ENCODE data around the gene ZNHIT1.
"Not testable (repeated sequence)": the region's sequence is repeated elsewhere in the genome, so short reads cannot be mapped to it uniquely, and the experiment has no call there.

The ZNHIT1 gene

DNA sequence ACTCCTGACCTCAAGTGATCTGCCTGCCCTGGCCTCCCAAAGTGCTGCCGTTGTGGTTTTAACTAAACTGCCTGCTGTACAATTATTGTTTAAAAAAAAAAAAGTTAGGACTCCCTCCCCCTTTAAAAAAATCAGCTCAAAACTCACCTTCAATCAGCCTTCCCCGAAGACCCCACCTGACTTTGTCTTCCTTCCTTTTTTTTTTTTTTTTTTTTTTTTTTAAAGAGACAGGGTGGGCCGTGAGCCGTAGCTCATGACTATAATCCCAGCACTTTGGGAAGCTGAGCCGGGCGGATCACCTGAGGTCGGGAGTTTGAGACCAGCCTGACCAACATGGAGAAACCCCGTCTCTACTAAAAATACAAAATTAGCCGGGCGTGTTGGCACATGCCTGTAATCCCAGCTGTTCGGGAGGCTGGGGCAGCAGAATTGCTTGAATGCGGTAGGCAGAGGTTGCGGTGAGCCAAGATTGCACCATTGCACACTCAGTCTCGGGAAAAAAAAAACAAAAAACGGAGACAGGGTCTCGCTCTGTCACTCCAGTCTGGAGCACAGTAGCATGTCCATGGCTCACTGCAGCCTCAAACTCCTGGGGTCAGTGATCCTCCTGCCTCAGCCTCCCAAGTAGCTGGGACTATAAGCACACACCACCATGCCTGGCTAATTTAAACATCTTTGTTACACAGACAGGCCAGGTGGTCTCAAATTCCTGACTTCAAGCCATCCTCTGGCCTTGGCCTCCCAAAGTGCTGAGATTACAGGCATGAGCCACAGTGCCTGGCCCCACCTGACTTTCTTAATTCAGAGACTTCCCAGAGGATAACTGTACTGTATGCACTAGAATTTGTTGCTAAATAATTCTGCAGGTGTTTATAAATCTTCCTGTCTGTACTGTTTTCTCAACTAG lies 23.7 kb downstream of the ZNHIT1 start:
- DNase-seq (ENCODE audit: low spot score), result no peak

DNA sequence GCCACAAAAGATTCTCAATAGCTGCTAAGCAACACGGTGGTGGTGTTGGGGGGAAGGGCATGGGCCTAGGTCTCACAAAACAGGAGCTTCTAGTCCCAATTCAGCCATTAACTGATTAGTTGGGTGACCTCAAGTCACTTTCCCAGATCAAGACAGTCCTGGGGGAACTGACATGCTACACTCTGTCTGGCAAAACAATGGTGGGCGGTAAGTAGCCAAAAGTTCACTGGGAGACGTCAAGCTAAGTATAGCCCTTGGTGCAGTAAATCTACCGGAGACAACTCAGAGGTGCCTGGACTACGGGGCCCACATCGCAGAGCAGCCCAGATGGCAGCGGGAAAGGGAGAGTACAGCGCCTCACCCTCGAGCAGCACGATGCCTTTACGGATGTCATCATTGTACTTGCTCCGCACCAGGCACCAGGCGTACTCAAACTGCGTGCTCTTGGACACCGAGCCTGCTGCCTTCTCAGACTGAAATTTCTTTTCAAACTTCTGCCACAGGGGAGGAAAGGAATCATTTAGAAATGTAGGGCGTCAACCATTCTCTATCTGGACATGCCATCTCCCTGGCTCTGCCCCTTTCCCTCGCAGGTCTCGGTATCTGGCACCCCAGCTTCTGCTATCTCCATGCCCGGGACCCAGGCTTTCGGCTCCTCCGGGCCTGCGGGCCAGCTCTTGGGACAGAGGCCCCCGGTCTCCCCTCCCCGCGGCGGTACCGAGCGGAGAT lies 25.8 kb downstream of the ZNHIT1 start:
- DNase-seq (ENCODE audit: low spot score), result no peak

DNA sequence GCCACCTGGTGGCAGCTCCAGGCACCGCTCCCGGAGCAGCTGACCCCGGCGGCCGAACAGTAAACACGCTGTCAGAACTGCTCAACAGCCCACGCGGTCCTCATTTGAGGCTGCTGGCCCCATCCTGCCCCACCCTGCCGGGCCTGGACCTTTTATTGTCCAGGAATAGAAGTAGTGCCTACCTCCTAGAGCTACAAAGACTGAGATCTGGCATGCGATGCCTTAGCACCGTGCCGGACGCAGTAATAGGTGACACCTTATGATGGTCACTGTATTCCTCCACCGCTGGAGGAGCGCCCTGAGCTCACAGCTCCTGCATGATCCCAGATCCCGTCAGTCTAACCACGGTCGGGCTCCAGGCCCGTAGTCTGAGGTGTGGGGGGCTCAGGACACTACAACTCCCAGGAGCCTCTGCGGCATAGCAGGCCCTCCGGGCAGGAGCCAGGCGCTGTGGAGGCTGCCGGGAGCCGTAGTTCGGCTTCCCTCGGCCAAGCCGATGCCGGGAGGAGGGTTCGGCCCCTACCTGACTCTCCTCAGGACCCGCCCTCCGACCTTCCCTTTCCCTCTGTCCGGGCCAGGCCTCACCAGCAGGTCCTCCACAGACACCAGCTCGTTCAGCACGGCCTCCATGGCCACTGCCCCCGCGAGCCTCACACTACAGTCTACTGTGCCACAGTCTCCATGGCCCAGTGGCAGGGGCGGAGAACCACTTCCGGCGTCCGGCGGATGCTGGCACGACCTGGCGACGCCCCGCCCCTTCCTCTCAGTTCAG lies 26.6 kb downstream of the ZNHIT1 start, which contains the start of gene FIS1:
FIS1 (minus strand) TSS at position 707 of the 772 bp plus-strand sequence; CDS start at position 630, 77 bp downstream.
- DNase-seq (ENCODE audit: low spot score), result peak; percentile 96

DNA sequence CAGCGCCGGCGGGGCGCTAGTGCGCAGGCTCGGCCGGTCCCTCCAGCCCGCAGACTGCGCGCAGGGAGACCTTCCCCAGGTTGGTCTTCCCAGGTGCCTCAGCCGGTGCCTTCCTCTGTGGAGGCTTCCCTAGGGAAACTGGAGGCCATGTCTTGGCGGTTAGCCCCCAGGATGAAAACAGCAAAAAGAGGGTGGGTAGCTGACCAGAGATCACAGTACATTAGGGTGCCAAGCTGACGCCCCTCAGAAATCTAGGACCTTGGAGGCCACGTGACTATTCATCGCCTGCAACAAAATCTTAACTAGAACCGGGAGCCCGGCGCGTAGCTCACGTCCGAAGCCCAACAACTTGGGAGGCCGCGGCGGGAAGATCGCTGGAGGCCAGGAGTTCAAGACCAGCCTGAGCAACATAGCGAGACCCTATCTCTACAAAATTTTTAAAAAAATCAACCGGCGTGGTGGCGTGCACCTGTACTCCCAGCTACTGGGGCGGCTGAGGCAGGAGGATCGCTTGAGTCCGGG lies 27.2 kb downstream of the ZNHIT1 start:
- no peak for DNase-seq (ENCODE audit: low spot score)

DNA sequence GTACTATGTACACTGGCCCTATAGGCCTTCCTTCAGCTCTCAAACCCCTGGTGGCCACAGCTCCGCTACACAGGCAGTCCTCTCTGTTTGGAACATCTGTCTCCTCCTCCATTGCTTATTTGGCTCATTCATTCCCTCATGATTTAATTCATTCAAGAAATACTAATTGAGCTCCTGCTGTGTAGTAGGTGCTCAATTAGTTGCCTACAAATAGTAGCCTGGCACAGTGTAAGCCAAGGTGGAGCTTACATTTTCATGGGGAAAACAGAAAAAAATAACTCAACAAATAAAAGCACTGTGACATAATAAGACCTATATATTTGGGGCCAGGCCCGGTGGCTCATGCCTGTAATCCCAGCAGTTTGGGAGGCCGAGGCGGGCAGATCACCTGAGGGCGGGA lies 30.3 kb downstream of the ZNHIT1 start:
- DNase-seq (ENCODE audit: low spot score), result peak; percentile 45

DNA sequence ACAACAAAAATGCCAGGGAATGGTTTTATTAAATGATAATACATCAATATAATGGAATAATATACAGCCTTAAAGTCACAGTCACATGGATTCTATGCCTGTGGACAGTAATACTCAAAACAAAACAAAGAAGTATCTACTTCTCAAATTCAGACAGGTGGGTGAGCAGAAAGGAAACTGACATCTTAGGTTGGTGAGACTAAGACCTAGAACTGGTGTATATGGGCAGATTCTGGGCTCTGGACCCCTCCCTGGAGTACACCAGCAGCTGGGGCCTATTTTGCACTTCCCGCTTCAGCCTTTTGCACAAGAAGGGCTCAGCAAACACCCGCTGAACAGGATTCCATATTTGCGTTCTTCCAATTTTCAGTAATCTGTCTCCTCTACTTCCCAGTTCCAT lies 32.4 kb downstream of the ZNHIT1 start:
- peak; percentile 34 for DNase-seq (ENCODE audit: low spot score)

DNA sequence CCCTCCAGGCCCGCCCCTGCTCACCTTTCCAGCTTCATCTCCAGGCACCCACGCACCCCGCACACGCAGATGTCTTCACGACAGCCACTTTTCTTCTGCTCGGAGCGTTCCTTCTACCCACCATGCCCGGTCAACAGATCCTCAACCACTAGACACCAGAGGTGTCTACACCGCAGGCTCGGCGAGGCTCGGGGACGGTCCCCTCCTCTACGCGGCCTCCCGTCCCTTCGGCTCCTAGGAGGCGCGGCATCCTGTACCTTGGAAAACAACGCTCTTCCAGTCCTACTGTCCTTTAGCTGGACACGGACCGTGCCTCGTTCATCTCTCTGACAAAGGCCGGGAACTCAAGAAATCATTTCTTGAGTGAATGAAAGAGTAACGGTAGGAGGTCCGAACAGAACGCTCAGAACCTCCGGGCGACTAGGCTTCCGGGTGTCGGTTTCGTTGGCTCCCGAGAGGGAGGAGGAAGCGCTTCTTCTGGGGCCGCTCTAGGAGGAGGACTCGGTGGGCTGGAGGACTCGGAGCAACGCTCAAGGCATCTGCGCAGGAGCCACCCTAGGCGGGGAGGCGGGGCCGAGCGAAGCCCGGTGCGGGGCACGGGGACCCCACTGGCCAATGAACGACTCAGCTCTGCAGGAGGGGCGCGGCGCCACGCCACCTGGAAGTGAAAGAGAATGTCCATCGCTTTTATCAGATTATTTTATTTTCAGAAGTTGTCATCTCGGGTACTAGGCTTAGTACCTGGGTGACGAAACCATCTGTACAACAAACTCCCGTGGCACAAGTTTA lies 34.1 kb downstream of the ZNHIT1 start:
- DNase-seq (ENCODE audit: low spot score), result peak; percentile 100

DNA sequence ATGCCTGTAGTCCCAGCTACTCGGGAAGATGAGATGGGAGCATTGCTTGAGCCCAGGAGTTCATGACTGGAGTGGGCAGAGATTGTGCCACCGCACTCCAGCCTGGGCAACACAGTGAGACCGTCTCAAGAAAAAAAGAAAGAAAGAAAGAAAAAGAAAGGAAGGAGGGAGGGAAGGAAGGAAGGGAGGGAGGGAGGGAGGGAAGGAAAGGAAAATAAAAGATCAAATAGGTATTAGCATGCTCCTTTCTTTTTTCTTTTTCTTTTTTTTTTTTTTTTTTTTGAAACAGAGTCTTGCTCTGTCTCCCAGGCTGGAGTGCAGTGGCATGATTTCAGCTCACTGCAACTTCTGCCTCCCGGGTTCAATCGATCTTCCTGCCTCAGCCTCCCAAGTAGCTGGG lies 35.2 kb downstream of the ZNHIT1 start:
- DNase-seq (ENCODE audit: low spot score), result not testable (repeated sequence)

DNA sequence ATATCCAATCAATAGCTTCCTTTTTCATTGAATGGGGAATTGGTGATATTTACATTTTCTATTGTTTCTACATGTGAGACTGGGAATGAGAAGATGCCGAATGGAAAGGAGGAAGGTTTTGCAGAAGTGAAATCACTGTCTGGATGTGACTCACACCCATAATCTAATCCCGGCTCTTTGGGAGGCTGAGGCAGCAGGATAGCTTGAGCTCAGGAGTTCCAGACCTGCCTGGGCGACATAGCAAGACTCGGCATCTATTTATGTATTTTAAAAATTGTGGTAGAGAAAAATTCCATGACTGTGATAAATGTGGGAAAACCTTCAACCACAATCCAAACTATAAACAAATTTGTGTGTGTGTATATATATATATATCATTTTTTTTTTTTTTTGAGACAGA lies 37.8 kb downstream of the ZNHIT1 start:
- DNase-seq (ENCODE audit: low spot score), result no peak

DNA sequence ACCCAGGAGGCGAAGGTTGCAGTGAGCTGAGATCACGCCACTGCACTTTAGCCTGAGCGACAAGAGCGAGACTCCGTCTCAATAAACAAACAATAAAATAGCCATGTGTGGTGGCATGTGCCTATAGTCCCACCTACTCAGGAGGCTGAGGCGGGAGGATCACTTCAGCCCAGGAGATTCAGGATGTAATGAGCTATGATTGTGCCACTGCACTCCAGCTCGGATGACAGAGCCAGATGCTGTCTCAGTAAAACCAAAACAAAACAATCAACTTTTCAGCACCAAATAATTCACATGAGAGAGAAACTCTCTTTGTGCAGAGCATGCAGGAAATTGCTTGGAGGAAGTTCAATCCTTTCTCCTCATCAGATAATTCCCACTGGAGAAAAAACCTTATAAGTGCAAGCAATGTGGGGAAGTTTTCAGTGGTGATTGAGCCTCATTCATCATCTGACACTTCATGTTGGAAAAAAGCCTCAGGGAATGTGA lies 40.3 kb downstream of the ZNHIT1 start:
- no peak for DNase-seq (ENCODE audit: low spot score)

DNA sequence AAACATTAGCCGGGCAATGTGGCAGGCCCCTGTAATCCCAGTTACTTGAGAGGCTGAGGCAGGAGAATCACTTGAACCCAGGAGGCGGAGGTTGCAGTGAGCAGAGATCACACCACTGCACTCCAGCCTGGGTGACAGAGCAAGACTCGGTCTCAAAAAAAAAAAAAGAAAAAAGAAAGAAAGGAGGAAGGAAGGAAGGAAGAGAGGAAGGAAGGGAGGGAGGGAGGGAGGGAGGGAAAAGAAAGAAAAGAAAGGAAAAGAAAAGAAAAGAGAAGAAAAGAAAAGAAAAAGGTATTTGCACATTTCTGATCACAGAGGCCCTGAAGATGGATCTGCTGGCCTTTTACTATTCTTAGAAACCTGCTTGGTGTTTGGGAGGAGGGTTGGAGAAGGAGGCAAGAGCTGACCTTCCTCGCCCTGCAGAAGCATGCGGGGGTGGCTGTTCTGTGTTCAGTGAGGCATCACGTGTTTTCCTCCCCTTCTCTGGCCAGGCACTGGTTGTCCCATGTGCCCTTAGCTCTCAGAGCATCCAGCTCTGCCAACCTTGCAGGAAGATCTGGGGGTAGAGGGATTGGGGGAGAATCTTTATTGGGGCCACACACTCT lies 46.2 kb downstream of the ZNHIT1 start:
- not testable (repeated sequence) for DNase-seq (ENCODE audit: low spot score)

DNA sequence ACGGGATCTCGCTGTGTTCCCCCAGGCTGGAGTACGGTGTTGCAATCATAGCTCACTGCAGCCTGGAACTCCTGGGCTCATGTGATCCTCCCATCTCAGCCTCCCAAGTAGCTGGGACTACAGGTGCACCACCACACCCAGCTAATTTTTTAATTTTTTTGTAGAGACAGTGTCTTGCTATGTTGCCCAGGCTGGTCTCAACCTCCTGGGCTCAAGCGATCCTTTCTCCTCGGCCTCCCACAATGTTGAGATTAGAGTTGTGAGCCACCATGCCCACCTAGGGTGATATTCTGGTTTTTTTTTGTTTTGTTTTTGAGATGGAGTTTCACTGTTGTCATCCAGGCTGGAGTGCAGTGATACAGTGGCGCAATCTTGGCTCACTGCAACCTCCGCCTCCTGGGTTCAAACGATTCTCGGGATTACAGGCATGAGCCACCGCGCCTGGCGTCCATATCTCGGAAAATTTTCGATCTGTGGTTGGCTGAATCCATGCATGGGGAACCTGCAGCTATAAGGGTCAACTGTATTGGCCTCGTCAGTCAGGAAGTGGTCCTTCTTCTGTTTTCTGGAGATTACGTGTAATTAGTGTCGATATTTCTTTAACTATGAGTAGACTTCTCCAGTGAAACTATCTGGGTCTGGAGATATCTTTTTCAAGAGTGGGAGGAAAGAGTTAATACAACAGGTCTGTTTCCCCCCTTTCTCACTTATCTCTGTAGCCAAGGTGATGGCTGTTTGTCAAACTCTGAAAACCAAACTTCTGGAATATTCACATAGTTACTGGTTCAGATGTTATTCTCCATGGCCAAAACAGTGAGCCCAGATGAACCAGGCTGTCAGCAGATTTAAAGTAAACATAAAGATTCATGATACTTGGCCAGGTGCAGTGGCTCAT lies 47.9 kb downstream of the ZNHIT1 start:
- no peak for DNase-seq (ENCODE audit: low spot score)

DNA sequence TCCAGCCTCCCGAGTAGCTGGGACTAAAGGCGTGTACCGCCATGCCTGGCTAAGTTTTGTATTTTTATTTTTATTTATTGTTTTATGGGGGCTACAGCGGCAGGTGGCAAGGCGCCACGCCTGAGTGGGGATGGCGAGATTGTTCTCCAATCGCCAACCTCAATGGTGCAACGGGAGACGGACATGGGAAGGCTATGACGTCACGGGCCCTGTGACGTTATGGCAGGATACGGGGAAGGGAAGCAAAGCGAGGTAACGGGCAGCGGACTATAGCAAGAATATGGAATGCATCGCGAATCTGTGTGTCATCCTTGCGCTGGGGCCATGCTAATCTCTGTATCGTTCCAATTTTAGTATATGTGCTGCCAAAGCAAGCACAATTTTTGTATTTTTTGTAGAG lies 51.7 kb downstream of the ZNHIT1 start:
- no peak for DNase-seq (ENCODE audit: low spot score)

DNA sequence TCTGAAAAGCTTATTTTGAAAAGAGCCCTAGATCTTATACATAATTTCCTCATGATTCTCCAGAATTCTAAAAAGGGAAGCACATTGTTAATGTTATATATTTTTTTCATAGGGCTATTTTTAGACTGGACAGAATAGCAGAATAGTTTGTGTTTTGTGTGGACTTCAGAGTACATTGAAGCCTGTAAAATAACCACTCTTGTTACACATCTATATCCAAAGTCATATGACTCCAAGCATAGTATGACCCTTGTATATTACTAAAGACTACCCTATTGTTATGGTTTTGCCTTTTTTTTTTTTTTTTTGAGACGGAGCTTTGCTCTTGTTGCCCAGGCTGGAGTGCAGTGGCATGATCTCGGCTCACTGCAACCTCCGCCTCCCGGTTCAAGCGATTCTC lies 53.1 kb downstream of the ZNHIT1 start:
- DNase-seq (ENCODE audit: low spot score), result no peak

DNA sequence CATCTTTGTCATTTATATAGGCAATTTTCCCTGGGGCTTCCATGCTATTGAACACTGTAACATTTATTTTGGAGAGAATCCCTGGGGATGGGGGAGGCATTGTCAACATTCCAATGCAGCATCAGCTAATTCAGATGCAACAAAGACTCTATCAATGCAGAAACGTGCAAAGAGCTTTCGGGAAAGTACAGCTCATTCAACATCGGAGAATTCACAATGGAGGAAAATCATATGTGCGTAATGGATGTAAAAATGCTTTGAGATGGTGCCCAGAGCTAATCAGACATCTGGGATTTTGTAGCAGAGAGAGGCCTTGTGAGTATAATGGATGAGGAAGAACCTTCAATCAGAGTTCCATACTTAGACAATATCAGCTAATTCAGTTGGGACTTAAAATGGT lies 55.2 kb downstream of the ZNHIT1 start:
- no peak for DNase-seq (ENCODE audit: low spot score)
